ENCODE results near the gene STK24. TPM values are rescaled to one million over a fixed set of nuclear protein-coding genes. Genes with fewer than 3 reads are reported as not detected.

STK24 gene
- total and polyA plus RNA-seq, 2 of the 4 experiments (the other 2 are of a cell fraction): 29.2 to 43.4 TPM

- no peak overlapping the region for H2AK9ac ChIP-seq (replicated peaks; ENCODE audit: low read depth, low read length, poor library complexity)
- no peak overlapping the region for H4K8ac ChIP-seq (ENCODE audit: low read depth in 2 of 2, low read length in 2 of 2)
- intact Hi-C loops (cut with micrococcal nuclease): no loop called here
- H2BK5ac ChIP-seq (ENCODE audit: low read depth, low read length, poor library complexity, severe bottlenecking): no peak overlapping the region
- in situ Hi-C loops (cut with MboI; ENCODE audit: low sequenced_read_pairs): no loop called here
- DNase-seq (no peak), ATAC-seq (ENCODE audit: low read depth) (no peak)
- H2AFZ ChIP-seq (replicated peaks; ENCODE audit: low read length, poor library complexity): no peak overlapping the region
- CTCF ChIA-PET: no interaction called here
- H4K5ac ChIP-seq (ENCODE audit: low read depth, low read length): no peak overlapping the region
- H3K4me1 ChIP-seq (ENCODE audit: control insufficient read depth, insufficient read depth, low read length): no peaks in the 10 kb centered on the region
- no peak overlapping the region for H3K18ac ChIP-seq (ENCODE audit: low read depth, low read length)
- H3K9ac ChIP-seq (ENCODE audit: low read depth, low read length): no peak overlapping the region
- no peaks in the 10 kb centered on the region for H3K9me3 ChIP-seq (ENCODE audit: control insufficient read depth, insufficient read depth, low read length)
- 67% methylated on average over 1 of the region's 6 CpGs; no CpG with 5 or more reads in 1 of the 2 experiments for WGBS, 2 experiments (ENCODE audit: extremely low coverage in 2 of 2, insufficient read length in 1 of 2)
- H2BK120ac ChIP-seq (ENCODE audit: low read depth, low read length): no peak overlapping the region
- no TSS peak for BruUV-seq (replicated peaks)
- H2AK5ac ChIP-seq (ENCODE audit: low read depth, low read length): no peak overlapping the region
- H3K23ac ChIP-seq (ENCODE audit: low read depth, low read length): no peak overlapping the region
- H2BK20ac ChIP-seq (ENCODE audit: low read depth, low read length): no peak overlapping the region
- H3K36me3 ChIP-seq (ENCODE audit: control insufficient read depth, insufficient read depth, low read length): peaks cover 61% of the 10 kb centered on the region
- no peak overlapping the region for H3K4me3 ChIP-seq (ENCODE audit: insufficient read depth, low read depth, low read length)
- H3K4ac ChIP-seq (ENCODE audit: low read depth, low read length): no peak overlapping the region
- peaks cover 17% of the 10 kb centered on the region; the same call in 1 of the 2 replicates for H4K20me1 ChIP-seq (ENCODE audit: insufficient read depth, low read length)
- TF ChIP-seq POLR2A (IDR thresholded peaks at IDR 0.05; ENCODE audit: low read depth, low read length) (no peak), BHLHE40 (IDR thresholded peaks at IDR 0.05; ENCODE audit: low read depth, low read length) (no peak), SMC3 (IDR thresholded peaks at IDR 0.05; ENCODE audit: low read depth, low read length) (no peak), ELK1 (IDR thresholded peaks at IDR 0.05; ENCODE audit: borderline replicate concordance, low read depth, low read length) (no peak), MXI1 (IDR thresholded peaks at IDR 0.05; ENCODE audit: borderline replicate concordance, low read depth, low read length) (no peak), RAD21 (IDR thresholded peaks at IDR 0.05; ENCODE audit: low read length) (no peak), CEBPB (IDR thresholded peaks at IDR 0.05; ENCODE audit: low read depth, low read length) (no peak), MAFK (IDR thresholded peaks at IDR 0.05; ENCODE audit: low read depth, low read length) (no peak), FOS (IDR thresholded peaks at IDR 0.05; ENCODE audit: low read depth, low read length) (no peak), NFE2L2 (IDR thresholded peaks at IDR 0.05; ENCODE audit: low read depth, low read length) (no peak), MAZ (IDR thresholded peaks at IDR 0.05; ENCODE audit: borderline replicate concordance, low read depth, low read length) (no peak), CHD1 (IDR thresholded peaks at IDR 0.05; ENCODE audit: low read depth, low read length) (no peak)
- TF ChIP-seq, protein P1, sequence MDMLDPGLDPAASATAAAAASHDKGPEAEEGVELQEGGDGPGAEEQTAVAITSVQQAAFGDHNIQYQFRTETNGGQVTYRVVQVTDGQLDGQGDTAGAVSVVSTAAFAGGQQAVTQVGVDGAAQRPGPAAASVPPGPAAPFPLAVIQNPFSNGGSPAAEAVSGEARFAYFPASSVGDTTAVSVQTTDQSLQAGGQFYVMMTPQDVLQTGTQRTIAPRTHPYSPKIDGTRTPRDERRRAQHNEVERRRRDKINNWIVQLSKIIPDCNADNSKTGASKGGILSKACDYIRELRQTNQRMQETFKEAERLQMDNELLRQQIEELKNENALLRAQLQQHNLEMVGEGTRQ (IDR thresholded peaks at IDR 0.05; ENCODE audit: low read depth, low read length): no peak
- TF ChIP-seq, protein P2, sequence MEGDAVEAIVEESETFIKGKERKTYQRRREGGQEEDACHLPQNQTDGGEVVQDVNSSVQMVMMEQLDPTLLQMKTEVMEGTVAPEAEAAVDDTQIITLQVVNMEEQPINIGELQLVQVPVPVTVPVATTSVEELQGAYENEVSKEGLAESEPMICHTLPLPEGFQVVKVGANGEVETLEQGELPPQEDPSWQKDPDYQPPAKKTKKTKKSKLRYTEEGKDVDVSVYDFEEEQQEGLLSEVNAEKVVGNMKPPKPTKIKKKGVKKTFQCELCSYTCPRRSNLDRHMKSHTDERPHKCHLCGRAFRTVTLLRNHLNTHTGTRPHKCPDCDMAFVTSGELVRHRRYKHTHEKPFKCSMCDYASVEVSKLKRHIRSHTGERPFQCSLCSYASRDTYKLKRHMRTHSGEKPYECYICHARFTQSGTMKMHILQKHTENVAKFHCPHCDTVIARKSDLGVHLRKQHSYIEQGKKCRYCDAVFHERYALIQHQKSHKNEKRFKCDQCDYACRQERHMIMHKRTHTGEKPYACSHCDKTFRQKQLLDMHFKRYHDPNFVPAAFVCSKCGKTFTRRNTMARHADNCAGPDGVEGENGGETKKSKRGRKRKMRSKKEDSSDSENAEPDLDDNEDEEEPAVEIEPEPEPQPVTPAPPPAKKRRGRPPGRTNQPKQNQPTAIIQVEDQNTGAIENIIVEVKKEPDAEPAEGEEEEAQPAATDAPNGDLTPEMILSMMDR (conservative IDR thresholded peaks at IDR 0.05; ENCODE audit: low read depth, low read length): no peak
- no peak overlapping the region for H3K27ac ChIP-seq (ENCODE audit: insufficient read depth, low read length)
- dilution Hi-C loops (cut with HindIII; ENCODE audit: low sequenced_read_pairs, unreplicated experiment): no loop called here
- H3K4me2 ChIP-seq (ENCODE audit: low read depth, low read length): no peak overlapping the region
- H3K14ac ChIP-seq (replicated peaks; ENCODE audit: low read depth, low read length): no peak overlapping the region
- no peaks in the 10 kb centered on the region for H3K27me3 ChIP-seq (ENCODE audit: control insufficient read depth, insufficient read depth, low read length)
- POLR2A ChIA-PET (ENCODE audit: unreplicated experiment): no interaction called here
- H3K9me1 ChIP-seq (ENCODE audit: insufficient read depth, low read length): peaks cover 20% of the 10 kb centered on the region
- no peak overlapping the region for H2BK15ac ChIP-seq (ENCODE audit: low read depth, low read length)
- no peak overlapping the region for H3K56ac ChIP-seq (ENCODE audit: extremely low read depth, insufficient read depth, low read length)
- peaks cover 5 to 61% of the 10 kb centered on the region in 2 experiments; a peak in 3 of 4 replicates for H3K79me1 ChIP-seq (ENCODE audit: low read depth in 1 of 2, low read length in 2 of 2)
- H4K91ac ChIP-seq (ENCODE audit: insufficient read depth, low read depth, low read length): no peak overlapping the region
Measured at GRCh38 chr13:98420554-98421175, 156.2 kb downstream of the STK24 start.
